HG03066 (cell line): ENCODE data around the gene ITM2B.

Experiments used
- ATAC-seq: cut with Tn5 transposase; IDR thresholded peaks from one replicate; pipeline ENCODE4 v1.9.1; 2021; ENCODE audit warnings: low read depth; ENCODE audit not compliant: unreplicated experiment

Gene ITM2B

DNA sequence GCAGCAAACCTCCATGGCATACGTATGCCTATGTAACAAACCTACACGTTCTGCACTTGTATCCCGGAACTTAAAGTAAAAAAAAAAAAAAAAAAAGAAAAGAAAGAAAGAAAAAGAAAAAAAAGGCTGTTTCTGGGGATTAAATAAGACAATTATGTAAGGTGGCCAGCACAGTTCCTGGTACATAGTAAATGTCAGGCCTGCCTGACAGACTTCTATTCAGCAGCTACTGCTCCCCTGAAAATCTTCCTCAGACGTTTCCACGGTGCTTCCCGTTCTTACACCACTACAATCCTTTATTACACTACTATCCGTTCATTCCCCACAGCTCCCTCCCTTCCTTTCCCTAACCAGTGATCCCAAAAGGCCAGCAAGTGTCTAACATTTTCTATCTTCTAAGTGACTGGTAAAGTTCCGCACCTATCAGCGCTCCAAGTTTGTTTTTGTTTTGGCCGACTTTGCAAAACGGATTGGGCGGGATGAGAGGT is 69.9 kb downstream of the ITM2B start:
- peak; percentile 5 for ATAC-seq

DNA sequence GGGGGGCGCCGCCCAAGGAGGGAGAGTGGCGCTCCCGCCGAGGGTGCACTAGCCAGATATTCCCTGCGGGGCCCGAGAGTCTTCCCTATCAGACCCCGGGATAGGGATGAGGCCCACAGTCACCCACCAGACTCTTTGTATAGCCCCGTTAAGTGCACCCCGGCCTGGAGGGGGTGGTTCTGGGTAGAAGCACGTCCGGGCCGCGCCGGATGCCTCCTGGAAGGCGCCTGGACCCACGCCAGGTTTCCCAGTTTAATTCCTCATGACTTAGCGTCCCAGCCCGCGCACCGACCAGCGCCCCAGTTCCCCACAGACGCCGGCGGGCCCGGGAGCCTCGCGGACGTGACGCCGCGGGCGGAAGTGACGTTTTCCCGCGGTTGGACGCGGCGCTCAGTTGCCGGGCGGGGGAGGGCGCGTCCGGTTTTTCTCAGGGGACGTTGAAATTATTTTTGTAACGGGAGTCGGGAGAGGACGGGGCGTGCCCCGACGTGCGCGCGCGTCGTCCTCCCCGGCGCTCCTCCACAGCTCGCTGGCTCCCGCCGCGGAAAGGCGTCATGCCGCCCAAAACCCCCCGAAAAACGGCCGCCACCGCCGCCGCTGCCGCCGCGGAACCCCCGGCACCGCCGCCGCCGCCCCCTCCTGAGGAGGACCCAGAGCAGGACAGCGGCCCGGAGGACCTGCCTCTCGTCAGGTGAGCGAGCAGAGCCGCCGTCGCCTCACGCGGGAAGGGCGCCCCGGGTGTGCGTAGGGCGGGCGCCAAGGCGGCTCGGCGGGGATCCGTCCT is 70.5 kb downstream of the ITM2B start, which contains the start of gene RB1:
RB1 (plus strand) TSS at position 393 of the 784 bp plus-strand sequence; CDS start at position 555, 162 bp downstream.
- peak; percentile 73 for ATAC-seq

DNA sequence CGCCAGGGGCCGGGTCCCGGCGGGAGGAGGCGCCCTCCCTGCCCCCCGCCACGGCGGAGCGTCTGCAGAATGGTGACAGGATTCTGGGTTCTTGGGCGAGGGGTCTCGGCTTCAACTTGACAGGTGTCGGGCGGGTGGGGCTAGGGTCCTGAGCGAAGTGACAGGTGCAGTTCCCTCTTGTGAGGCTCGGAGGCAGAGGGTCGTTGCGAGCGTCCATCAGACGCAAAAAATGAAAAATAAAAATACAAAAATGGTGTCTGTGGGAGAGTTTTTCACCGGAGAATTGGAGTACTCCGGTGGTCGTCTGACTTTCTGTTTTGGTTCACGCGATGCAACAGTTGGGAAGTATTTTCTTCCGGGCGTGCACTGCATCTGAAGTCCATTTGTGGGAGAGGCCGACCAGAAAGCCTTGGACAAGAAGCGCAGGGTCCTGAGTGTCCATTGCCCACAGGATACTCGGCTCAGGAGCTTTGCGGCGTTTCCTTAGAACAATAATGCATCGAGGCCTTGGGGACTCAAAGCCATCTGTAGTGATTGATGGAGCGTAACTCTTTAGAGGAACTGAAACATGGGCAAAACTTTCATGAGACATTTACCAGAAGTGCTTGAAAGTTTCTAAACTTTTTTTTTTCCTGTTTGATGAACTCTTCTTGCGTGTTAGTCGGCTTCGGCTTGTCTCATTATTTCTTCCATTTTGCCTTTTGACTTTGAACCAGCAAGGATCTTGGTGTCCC is 71.3 kb downstream of the ITM2B start:
- peak; percentile 67 for ATAC-seq

DNA sequence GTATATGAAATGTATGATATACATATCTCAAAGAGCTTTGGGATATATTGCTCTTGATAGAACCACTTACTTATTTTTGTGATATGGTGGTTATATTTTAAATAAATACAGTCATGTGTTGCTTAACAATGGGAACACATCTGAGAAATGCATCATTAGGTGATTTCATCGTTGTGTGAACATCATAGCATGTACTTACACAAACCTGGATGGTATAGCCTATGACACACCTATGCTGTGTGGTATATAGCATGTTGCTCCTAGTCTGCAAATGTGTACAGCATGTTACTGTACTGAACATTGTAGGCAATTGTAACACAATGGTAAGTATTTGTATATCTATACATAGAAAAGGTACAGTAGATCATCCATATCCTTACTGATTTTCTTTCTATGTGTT is 78.2 kb downstream of the ITM2B start:
- no peak for ATAC-seq

DNA sequence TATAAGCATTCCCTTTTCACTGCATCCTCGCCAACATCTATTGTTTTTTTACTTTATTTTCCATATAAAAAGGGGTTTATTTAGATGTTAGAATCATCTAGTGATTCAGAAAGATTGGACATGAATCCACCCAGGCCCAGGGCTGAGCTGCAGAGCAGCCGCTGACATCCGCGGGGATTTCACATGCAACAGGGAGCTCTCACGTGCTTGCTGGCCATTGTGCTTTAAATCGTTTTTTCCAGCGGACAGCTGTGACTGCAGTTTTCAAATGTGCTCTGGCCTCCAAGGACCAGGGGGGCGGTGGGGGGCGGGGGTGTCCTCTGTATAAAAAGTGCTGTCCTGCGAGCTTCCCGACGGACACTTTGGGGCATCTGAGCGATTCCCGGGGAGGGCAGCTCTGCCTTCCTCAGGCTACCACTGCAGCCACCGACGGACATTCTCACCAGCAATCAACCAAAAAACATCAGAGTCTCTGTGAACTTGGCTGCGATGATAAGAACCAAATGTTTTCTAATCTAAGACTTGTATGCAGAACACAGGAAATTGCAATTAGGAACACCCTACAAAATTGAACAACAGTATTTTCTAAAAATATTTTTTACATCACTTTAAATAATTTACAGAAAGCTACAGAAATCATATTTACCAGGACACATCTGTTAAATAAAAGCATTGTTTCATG is 83.1 kb downstream of the ITM2B start:
- ATAC-seq = no peak

DNA sequence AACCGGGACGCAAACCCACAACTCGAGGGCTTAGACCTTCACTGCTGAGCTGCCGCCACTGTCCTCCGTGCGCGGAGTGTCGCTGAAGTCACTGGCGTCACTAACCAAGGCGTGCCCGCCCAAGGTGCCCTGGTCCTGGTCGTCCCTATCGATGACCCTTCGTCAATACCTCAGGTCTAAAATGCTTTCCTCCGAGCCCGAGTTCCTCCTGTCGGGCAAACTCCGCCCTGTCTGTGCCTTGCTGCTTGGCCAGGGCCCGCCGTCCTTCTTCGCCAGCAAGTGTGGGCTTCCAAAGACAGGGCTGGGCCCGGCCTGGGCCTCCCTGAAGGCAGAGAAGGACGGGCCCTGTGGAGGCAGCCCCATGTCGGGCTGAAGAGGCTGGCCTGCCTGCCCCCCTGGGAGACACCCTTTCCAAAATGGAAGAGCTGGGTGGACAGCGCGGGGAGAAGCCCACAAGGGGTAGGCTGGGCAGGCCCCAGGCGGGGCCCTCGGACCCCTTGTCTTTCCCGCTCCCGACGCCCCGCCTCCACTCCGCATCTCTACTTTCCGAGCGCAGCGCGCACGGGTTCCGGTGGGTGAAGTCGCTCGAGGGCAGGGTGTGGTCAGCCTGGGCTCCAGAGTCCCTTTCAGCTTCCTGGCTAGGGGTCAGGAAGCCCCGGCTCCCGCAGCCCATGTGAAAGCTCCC is 84.0 kb downstream of the ITM2B start:
- ATAC-seq = no peak

DNA sequence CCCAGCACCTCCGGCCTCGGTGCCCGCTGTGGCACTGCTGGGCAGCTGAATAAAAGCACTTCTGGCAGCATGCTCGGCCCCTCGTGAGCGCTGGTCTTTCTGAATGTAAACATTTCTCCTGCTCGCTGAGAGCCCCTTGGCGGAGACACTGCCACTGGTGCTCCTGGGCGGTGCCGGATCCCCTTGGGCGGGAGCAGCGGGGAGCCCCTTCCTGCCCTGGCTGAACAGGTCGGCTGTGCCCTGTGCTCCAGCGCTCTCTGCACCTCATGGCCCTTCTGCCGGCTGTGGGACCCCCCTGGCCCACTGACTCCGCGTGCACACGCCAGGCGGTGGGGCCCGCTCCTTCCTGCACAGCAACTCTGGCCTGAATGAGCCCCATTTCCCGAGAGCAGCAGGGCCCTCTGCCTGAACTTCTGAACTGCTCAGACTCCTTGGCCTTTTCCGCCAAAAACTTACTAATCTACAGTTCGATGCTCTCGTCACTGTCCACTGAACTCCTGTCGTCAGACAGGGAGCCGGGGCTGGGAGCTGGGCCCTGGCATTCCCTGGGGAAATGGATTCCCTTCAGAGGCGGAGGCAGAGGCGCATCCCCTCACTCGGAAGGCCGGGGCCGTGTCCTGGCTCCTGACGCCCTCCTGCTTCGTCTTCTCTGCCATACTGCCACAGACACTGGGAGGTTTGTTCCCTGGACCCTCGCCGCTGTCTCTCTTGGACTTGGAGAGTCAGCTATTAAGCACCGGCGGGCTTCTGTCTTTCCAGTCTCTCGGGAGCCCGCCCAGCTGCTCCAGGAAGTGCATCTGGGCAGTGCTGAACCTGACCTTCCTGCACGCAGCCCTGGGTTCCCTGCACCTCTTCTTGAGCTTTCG is 84.7 kb downstream of the ITM2B start:
- ATAC-seq = no peak

DNA sequence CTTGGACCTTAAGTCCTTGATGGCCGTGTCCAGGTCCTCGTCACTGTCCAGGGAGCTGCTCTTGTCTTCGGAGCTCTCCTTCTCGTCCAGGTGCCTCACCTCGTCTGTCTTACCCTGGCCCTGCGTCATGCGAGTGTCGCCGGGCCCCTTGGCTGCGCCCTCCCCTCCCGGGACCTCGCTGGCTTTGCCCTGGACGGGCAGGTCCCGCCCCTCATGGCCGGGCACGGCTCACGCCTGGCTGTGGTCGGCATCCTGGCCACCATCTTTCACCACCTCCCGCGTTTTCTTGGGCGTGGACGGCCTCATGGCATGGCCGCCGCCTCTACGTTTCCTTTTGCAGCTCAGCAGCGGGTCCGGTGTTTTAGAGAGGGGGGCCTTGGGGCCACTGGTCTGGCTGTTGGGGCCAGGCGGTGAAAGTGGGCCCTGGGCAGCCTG is 85.4 kb downstream of the ITM2B start:
- ATAC-seq = no peak

DNA sequence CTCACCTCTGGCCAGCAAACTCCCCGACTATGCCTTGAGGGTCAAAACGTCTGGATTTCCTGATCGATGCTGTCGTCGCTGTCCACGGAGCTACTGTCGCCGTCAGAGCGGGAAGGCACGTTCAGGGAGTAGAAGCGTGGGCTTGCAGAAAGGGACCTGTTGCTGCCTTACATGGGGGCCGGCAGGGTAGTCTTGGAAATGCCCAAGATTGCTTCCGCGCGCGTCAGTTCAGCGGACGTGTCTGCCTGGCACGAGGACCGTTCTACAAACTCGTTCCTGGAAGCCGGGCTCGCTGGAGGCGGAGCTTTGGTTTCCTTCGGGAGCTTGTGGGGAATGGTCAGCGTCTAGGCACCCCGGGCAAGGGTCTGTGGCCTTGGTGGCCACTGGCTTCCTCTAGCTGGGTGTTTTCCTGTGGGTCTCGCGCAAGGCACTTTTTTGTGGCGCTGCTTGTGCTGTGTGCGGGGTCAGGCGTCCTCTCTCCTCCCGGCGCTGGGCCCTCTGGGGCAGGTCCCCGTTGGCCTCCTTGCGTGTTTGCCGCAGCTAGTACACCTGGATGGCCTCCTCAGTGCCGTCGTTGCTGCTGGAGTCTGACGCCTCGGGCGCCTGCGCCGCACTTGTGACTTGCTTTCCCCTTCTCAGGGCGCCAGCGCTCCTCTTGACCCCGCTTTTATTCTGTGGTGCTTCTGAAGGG is 86.0 kb downstream of the ITM2B start:
- ATAC-seq = no peak
